ENCODE measurements around the gene SLC48A1.

Gene SLC48A1

DNA sequence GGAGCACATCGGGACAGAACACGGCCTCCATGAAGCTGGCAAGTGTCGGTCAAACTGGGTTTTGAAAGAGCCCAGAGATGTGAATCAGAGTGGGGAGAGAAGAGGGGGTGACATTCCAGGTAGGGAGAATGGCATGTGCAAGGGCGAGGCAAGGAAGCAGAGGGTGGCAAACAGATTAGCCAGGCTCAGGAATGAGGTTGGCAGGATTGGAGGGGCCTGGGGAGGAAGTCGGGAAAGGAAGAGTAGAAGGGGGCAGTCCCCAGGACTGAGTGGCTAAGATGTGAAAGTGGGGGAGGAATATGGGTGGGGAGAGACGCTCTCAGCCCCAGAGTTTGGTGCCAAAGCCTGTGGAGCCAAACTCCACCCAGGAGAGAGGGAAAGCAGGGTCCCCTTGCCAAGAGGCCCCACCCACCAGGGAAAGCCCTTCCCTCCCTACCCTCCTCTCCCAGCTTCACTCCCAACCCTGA is 52.2 kb downstream of the SLC48A1 start:
- DNase-seq (ENCODE audit: low read depth, low spot score): no peak

DNA sequence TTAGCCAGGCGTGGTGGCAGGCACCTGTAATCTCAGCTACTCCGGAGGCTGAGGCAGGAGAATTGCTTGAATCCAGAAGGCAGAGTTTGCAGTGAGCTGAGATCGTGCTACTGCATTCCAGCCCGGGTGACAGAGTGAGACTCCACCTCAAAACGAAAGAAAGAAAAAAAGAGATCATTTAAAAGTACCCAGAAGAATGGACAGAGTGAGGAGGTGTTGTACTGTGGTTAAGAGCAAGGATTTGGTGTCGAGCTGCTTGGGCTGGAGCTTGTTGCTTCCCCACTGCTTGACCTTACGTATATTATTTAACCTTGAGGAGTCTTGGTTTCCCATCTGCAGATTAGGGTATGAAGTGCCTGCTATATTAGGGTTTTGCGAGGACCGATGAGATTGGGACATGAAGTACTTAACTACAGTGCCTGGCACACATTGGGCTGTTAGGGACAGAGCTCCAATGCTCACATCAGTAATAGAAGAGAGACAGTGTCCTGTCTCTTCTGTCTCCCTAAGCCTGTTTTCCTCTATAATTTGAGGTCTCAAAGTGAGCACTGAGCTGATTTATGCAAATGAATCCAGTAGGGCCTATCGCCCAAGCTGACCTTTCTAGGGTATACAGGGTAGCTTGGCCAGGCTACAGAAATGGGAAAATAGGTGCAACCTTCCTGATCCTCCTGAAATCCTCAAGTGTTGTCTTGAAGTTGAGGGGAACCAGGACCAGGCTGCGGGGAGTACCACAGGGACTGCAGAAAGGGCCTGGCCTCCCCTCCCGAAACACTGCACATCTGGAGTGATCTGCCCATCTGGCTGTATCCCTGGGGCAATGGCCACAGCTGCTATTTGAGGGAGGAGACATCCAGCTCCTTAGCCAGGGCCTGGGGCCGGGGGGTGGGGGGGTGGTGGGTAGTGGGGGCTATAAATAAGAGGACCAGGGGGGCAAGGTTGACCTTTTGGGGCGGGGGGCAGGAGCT is 55.3 kb downstream of the SLC48A1 start:
- no peak for DNase-seq (ENCODE audit: low read depth, low spot score)
- peak overlapping the region; percentile 73; the same call in 1 of the 2 replicates for H3K27ac ChIP-seq

More for the DNA sequence above, 52.2 kb downstream of the SLC48A1 start:
- H3K36me3 ChIP-seq (ENCODE audit: insufficient read depth, low read length): no peaks in the 10 kb centered on the region
- H3K9ac ChIP-seq (ENCODE audit: insufficient read length): no peak overlapping the region
- TF ChIP-seq POLR2AphosphoS5 (IDR thresholded peaks at IDR 0.05; ENCODE audit: borderline replicate concordance, low read depth, low read length) (no peak), FOXP2 (optimal IDR thresholded peaks at IDR 0.05; ENCODE audit: control extremely low read depth, extremely low read length, insufficient read depth) (no peak), EZH2 (IDR thresholded peaks at IDR 0.05) (no peak)
- H3K9me3 ChIP-seq (ENCODE audit: low read depth, low read length): no peaks in the 10 kb centered on the region
- H3K27ac ChIP-seq: no peak overlapping the region
- no peak overlapping the region for H3K4me3 ChIP-seq

GRCh38 chr12:47828976-47829482 is 56.0 kb downstream of the SLC48A1 start:
- no peaks in the 10 kb centered on the region for H3K36me3 ChIP-seq (ENCODE audit: insufficient read depth, low read length)
- DNase-seq (ENCODE audit: low read depth, low spot score): no peak
- H3K27ac ChIP-seq: 0 out of 2 replicates have a peak overlapping the region, but pooled peaks have one; percentile 42
- H3K4me3 ChIP-seq: peak overlapping the region; percentile 60
- no peaks in the 10 kb centered on the region for H3K9me3 ChIP-seq (ENCODE audit: low read depth, low read length)
- peak overlapping the region; percentile 43 for H3K9ac ChIP-seq (ENCODE audit: insufficient read length)
- TF ChIP-seq EZH2 (IDR thresholded peaks at IDR 0.05) (no peak), POLR2AphosphoS5 (IDR thresholded peaks at IDR 0.05; ENCODE audit: borderline replicate concordance, low read depth, low read length) (peak; percentile 80), FOXP2 (optimal IDR thresholded peaks at IDR 0.05; ENCODE audit: control extremely low read depth, extremely low read length, insufficient read depth) (peak; percentile 67)

More for the DNA sequence above, 55.3 kb downstream of the SLC48A1 start:
- no peaks in the 10 kb centered on the region for H3K36me3 ChIP-seq (ENCODE audit: insufficient read depth, low read length)
- TF ChIP-seq FOXP2 (optimal IDR thresholded peaks at IDR 0.05; ENCODE audit: control extremely low read depth, extremely low read length, insufficient read depth): no peak
- TF ChIP-seq EZH2 (IDR thresholded peaks at IDR 0.05): no peak
- no peak for TF ChIP-seq POLR2AphosphoS5 (IDR thresholded peaks at IDR 0.05; ENCODE audit: borderline replicate concordance, low read depth, low read length)
- H3K9ac ChIP-seq (ENCODE audit: insufficient read length): no peak overlapping the region
- peak overlapping the region; percentile 14; the same call in 1 of the 2 replicates for H3K4me3 ChIP-seq
- H3K9me3 ChIP-seq (ENCODE audit: low read depth, low read length): no peaks in the 10 kb centered on the region

DNA sequence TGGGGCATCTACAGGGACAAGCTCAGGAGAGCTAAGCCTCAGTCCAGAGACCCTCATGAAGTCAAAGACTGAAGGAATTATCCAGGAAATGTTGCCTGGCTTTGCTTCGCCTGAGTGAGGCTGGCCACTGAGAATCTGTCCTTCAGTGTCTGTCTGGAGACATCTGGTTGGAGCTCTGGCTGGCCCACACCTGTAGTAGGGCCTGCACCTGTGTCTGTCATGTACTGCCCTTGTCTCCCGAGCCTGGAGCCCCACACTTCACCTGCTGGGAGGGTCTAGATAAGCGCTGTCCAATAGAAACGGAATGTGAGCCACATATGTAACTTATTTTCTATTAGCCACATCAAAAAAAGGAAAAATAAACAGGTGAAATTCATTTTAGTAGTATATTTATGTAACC is 56.5 kb downstream of the SLC48A1 start:
- H3K27ac ChIP-seq: 0 out of 2 replicates have a peak overlapping the region, but pooled peaks have one; percentile 42
- H3K36me3 ChIP-seq (ENCODE audit: insufficient read depth, low read length): no peaks in the 10 kb centered on the region
- no peaks in the 10 kb centered on the region for H3K9me3 ChIP-seq (ENCODE audit: low read depth, low read length)
- no peak for TF ChIP-seq POLR2AphosphoS5 (IDR thresholded peaks at IDR 0.05; ENCODE audit: borderline replicate concordance, low read depth, low read length)
- TF ChIP-seq EZH2 (IDR thresholded peaks at IDR 0.05): no peak
- no peak overlapping the region for H3K4me3 ChIP-seq
- no peak for DNase-seq (ENCODE audit: low read depth, low spot score)
- no peak overlapping the region for H3K9ac ChIP-seq (ENCODE audit: insufficient read length)
